ENCODE data around the gene CACNA2D1.
"Not testable (repeated sequence)": the region's sequence is repeated elsewhere in the genome, so short reads cannot be mapped to it uniquely, and the experiment has no call there.

Gene CACNA2D1

DNA sequence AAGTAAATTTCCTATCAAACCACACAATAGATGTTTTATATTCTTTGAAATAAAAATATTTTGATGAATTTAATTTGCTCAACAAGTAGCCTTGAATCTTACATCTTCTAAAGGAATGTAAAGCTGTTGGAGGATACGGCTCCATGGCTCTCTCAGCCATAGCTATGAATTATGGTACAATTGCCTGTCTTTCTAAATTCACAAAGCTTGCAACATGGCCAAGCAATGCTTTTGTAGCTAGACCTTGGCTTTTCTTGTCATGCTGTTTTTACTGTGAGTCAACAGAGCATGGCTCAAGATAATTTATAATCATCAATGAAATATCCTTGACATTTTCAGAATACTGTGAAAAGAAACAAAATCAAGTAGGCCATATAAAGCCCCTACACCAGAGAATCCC lies 286.7 kb downstream of the CACNA2D1 start:
- no peak for DNase-seq

DNA sequence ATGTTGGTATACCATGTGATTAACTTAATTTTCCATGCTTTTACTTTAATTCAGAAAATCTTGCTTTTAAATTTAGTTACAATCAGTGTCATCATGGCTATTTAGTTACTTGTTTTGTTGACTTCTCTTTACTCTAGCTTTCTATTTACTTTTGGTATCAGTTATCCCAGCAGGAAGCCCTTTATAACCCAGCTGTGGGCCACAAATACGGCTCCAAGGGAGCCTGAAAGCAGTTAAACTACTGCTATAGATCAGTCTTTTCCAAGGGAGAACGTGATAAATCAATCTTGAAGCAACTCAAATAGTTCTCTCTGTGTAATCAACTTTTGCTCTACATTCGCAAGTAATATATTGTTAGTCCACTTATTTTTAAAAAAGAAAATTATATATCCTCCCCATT lies 287.4 kb downstream of the CACNA2D1 start:
- no peak for DNase-seq

DNA sequence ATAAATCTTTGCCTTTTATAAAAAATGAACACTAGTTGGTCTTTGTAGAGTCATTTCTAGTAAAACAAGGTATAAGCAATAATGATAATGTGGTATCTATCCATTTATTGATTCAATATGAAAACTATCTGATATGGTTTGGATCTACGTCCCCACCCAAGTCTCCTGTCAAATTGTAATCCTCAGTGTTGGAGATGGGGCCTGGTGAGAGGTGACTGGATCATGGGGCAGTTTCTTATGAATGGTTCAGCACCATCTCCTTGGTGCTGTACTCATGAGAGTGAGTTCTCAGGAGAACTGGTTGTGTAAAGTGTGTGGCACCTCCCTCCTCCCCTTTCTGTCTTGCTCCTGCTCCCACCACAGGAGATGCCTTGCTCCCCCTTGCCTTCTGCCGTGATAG lies 288.8 kb downstream of the CACNA2D1 start:
- DNase-seq = no peak

DNA sequence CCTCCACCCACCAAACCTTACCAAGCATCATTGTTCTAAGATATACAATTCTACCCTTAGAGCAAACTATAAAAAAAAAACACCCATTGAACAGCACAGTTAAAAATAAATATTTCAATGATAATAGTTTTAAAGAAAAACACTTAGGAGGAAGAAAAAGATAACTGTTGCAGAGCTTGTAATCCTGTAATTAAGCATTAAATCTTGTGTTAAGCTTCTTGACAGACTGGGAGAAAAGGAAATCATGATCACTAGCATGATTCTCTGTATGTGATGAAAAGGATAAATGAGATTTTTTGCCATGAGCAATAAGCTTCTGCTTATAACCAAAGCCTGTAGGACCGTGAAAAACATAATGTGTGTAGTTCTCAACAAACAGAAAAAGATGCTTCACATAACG lies 289.8 kb downstream of the CACNA2D1 start:
- DNase-seq = no peak

DNA sequence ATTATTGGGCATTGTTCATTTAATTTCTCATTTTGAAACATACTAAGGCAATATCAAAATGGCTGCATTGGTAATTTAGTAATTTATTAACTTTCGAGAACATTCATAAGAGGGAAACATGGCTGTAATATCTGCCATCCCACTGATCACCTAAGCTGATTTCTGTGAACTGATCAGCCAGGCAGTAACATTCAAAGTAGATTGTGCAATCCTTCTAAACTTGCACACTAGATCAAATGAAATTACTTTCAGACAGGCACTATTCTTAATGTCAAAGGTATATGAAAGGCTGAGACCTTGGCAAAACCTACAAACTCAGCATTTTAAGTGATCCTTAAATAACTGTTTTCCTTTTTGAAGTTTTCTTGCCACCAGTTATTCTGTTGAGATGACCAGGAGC lies 290.7 kb downstream of the CACNA2D1 start:
- DNase-seq = no peak

DNA sequence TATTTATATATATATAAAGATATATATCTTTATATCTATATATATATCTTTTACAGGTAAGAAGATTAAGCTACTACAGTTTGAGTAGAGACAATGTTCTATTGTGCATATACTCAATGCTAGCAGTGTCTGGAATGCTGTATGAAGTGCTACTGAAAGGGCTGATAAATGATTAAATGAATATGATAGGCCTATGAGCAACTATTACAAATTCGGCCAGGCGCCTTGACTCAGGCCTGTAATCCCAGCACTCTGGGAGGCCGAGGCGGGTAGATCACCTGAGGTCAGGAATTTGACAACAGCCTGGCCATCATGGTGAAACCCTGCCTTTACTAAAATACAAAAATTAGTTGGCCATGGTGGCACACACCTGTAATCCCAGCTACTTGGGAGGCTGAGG lies 297.1 kb downstream of the CACNA2D1 start:
- no peak for DNase-seq

DNA sequence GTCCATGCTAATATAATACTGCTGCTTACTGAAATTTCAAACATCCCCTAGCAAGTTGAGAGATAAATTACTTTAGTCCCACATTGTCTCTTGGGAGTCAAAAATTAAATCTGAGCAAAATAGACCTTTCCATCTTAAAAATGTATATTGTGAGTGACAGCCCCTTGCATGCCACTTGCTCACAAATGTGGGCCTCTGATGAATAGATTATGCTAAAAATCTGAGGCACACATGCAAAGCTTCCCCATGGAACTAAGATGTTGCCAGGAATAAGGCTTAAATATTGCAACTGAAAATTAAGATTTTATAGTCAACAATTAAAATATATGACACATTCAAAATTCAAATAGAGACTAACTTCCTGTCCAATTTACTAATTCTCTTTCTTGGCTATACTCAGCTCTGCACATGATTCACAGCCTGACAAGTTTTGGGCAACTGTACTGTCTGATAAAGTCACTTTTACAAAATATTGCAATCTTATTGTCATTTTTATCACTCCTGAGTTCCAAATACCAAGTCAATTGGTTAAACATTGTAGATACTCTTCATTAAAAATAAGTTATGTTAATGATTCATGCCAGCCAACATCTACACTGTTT lies 301.2 kb downstream of the CACNA2D1 start:
- no peak for DNase-seq

DNA sequence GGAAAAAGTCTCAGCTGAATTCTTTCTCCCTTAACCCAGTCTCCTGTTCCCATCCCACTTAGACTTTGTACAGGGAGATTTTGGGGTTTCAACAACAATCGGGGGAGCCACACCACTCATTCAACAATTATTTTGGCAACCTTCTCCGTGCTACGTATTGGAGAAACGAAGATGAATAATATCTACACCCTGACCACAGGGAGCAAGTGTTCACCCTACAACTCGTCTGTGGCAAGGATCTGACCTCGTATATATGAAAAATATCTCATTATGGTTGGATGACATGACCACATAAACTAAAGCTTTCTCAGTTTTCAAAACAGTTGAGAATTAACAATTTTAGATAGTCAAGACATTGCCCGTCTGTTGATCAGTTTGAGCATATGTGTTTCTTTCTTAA lies 302.1 kb downstream of the CACNA2D1 start:
- DNase-seq = no peak

DNA sequence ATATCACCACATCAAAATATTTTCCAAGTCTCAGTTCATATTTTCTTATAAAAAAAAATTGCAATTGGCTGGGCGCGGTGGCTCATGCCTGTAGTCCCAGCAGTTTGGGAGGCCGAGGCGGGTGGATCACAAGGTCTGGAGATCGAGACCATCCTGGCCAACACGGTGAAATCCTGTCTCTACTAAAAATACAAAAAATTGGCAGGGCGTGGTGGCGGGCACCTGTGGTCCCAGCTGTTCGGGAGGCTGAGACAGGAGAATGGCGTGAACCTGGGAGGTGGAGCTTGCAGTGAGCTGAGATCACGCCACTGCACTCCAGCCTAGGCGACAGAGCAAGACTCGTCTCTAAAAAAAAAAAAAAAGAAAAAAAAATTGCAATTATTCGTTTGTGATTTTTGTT lies 303.0 kb downstream of the CACNA2D1 start:
- not testable (repeated sequence) for DNase-seq

DNA sequence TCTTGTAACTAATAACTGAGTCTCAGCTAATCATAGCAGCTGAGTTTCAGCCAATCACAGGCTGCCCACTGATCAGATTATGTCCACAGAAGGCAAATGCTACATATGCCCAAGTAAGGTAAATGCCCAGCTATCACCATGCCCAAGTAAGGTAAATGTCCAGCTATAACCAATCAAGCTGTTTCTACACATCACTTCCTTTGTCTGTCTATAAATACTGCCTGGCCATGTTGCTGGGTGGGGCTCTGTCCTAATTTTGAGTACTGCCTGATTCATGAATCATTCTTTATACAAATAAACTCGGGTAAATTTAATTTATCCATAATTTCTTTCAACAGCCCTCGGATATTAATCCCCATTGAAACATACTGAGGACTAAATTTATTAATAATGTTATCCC lies 312.4 kb downstream of the CACNA2D1 start:
- DNase-seq = no peak

DNA sequence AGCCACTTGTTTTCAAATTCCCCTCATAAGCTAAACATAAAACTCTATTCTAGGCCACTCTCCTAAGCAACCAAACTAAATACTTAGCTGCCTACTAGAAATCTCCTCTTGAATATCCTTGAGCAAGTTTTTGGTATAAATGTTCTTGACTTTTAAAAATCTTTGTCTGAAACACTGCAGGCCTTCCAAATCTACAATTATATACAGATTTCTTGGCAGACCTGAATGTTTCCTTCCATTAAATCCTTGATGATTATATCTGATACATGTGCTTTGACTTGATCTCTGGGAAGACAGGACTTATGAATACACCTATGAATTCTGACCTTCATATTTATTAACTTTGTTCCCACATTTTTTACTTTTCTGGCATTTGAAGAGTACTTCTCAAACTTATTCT lies 314.5 kb downstream of the CACNA2D1 start:
- no peak for DNase-seq

DNA sequence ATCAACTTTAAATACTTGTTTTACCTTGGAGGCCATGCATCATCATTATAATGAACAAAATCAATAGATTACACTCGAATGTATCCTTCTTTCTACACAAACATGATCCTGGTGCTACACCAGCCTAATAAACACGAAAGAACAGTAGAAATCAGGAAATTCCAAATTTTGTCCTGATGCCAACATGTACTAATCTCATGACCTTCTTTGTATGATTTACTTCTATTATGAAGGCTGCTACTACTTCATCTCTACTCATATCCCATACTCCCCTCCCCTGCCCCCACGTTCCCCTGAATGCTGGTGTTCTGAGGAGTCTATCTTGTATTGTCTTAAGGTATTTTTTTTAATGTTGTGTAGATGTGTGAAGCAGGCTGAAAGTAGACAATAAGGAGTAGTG lies 315.0 kb downstream of the CACNA2D1 start:
- DNase-seq = no peak

DNA sequence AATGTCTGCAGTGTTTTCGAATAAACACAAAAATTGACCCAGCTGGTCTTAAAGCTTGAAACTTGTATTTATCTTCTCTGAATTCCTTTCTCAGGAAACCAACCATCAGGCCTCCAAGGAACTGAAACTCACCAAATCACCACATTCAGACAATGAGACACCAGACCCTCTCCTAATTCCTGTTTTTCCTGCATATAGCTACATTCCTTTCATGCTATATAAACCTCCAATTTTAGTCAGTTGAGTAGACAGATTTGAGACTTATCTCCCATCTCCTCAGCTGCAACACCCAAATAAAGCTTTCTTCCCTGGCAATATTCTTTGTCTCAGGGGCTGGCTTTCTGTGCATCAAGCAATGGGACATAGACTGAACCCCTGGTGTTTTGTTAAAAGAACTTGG lies 317.0 kb downstream of the CACNA2D1 start:
- peak; percentile 24 for DNase-seq

DNA sequence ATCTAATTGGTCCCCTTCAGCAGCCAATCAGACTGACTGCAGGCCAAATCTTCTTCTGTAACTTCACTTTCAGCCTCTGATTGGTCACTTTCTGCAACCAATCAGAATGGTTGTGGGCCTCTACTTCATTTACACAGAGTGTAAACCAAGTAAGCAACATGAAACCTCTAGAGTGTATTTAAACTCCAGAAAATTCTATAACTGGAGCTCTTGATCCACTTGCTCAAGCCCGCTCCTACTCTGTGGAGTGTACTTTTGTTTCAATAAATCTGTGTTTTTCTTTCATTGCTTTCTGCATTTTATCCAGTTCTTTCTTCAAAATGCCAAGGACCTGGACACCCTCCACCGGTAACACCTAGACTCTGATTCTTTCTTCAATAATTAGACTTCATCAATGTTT lies 319.1 kb downstream of the CACNA2D1 start:
- no peak for DNase-seq

DNA sequence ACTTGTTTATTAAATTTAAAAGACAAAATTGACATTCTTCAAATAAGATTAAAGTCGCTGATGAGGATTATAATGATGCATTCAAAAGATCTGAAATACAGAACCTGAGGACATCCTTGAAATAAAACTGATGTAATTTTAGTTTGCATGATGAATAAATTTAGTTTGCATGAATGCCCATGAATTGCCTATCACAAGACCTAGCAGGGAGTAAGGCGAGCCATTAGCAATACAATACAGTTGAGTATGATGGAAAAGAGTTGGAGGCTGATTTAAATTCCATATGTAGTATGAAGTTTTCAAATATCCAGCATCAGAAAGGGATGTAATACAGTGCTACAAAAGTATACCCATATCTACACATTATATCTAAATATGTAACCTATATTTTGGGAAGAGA lies 321.3 kb downstream of the CACNA2D1 start:
- DNase-seq = no peak

DNA sequence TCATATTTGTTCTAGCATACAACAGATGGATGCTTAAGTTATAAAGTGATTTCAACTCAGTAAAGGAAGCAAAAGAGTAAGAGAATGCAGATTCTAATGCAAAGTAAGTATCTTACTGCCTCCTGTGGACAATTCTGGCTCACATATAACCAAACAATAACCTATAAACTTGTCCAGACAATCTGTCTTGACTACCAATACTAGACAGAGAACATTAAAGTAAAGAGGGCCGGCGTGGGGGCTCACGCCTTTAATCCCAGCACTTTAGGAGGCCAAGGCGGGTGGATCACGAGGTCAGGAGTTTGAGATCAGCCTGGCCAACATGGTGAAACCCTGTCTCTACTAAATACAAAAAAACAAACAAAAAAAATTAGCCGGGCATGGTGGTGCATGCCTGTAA lies 329.3 kb downstream of the CACNA2D1 start:
- DNase-seq = no peak

DNA sequence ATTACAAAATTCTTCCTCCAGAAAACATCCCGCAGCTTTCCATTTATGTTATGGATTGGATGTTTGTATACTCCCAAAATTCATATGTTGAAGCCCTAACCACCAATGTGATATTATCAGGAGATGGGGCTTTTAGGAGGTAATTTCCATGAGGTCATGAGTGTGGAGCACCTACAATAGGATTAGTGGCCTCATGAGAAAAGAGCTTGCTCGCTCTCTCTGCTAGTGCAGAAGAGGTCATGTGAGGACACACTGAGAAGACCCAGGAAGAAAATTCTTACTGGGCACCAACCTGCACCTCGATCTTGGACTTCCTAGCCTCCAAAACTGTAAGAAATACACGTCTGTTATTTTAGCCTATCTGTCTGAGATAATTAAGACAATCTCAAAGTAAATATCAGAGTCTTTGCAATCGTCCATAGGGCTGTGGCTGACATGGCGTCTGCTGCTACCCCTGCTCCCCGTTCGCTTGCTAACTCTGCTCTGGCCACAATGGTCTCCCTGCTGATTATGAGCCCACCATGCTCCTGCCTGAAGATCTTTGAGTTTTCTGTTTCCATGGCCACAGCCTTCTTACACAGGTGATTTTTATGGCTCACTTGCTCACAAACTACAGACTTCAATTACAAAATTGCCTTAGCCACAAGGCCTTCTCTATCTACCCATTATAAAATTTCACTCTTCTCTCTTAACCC lies 333.3 kb downstream of the CACNA2D1 start:
- DNase-seq = no peak

DNA sequence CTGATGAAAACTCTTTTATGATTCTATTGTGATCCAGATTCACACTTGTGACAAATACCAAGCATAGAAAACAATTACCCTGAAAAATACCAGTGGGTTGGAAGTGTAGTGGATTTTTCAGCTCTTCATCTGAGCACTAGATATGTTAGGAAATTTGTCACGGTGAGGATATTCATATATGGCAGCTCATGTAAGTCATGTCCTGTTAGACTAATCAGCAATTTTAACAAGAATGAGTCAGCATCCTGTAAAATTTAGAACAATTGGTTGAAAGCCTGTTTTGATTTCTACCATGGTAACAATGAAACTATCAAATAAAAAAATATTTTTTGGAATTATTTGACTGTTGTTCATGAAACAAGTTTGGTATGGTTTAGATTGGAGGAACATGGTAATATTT lies 334.3 kb downstream of the CACNA2D1 start:
- no peak for DNase-seq

DNA sequence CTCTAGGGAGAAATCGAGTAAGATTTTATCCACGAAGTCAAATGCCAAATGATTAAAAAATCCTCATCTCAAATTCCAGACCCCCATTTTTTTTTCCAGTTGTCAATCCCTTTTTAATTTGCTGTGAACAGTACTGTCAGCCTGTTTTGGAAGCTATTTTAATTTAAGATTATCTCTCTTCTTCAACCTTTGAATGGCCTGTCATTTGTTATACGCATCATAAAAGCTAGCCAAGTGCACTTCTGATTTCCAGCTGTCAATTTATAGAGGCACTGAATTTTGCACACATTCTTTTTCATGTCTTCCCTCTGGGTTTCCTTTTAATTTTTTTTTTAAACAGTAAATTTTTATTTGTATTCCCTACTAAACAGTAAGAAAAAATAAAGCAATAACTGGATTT lies 337.4 kb downstream of the CACNA2D1 start:
- DNase-seq = no peak

DNA sequence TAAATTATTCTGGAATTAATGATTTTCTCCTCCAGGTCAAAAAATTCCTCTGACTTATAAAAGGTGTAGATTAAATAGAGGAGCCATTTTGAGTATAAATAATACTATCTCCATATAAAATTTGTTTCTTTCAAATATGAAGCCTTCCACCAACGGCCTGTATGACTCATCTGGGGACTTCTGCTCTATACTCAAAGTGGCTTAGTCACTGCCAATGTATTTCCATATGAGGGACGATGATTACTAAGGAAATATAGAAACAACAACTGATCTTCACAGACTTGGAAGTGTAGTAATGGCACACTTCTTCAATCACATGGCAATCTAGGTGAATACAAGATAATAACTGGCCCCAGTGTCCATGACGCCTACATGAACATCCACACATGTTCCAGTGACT lies 338.1 kb downstream of the CACNA2D1 start:
- peak; percentile 47 for DNase-seq

DNA sequence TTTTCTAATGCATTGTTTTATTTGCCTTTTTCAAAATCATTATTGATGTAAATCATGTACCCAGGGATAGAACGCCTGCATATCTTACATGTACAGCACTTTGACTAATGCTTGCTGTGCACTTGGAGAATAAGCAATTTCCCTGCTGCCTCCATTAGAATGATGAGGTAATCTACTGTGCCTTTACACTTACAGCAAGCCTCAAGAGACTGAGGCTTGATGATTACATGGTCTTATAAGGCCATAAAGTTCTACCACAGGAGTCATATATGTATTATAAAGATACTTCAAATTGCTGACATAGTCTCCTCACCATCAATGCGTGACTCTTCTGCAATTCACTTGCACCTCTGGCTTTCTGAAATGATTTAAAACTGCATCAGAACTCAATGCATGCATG lies 345.2 kb downstream of the CACNA2D1 start:
- no peak for DNase-seq

DNA sequence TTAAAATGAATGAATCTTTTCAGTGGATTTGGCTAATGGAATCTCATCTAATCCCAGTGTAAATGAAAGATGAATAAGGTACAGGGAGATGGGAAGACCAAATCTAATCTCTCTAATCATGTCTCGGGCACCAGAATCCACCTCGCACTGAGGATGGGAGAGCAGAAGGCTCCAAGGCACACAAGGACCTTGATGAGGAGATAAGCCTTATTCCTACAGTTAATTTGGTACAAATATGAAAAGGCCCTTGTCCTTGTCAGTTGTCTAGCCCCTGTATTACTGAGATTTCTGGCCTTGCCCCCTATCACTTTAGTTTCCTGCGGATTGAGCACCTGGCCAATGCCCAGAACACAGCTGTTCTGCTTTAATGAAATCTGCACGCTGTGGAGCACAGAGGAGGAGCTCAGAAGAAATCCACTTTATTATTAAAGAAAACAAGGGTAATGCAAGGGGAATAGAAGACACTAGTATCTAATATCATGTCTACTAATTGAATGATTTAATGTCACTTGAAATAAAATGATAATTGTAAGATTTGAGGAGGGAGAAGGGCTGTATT lies 352.4 kb downstream of the CACNA2D1 start:
- DNase-seq = no peak

DNA sequence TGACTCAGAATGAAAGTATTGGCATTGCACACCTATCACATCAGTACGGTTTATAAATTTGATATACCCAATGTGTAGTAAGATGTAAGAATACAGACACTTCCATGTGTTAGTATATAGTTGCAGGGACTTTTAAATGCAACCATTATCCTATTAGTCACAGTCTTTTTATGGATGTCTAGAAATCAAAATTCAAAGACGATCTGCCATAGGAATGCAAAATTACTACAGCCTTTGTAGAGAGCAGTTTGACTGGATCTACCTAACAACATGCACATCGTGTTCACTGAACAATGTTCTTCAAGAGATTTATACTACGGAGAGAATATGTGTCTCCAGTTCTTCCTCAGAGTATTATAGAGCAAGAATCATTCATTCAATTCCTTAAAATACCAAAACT lies 356.5 kb downstream of the CACNA2D1 start:
- DNase-seq = no peak

DNA sequence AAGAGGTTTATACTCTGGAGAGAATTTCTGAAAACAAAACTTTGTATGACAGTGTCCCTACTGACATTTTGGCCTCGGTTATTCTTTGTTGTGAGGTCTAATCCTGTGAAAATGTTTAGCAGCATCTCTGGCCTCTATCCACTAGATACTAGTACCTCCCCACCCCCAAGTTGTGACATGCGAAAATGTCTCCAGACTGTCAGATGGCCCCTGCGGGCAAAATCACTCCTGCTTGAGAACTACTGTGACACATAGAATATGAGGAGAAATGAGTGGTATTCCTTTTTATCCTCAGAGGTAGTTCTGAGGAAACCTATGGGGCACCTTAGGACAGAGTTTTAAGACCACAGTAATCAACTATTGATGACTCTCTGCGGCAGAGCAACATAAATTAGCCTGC lies 358.5 kb downstream of the CACNA2D1 start:
- no peak for DNase-seq

DNA sequence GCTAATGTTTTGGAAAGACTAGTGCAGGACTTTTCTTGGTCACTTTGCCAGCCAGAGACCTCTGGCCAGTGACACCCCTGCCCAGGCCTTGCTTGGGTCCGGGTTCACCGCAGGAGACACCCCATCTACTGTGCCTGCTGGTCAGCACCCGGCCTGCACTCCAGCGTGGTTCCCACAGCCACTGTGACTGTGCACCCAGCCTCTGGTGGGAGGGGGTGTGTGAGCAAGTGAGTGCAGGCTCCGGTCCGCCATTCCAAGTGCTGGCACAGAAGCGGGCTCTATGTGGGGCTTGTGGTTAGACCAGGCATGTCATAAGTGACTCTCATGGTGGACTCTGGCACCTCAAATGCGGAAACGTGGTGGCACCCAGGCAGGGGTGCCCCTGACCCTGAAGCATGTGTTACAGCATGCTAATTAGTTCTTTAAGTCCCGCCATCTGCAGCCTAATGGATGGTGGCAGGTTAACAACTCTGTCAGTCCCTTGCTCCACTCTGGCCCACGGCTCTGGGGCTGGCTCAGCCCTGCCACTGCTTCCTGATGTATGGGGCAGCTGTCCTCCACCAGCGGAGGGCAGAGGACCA lies 361.8 kb downstream of the CACNA2D1 start:
- no peak for DNase-seq

Measured in MV-4-11 (cell line).